Hepatocyte (in vitro differentiated cells): ENCODE results near the gene PPP4R4. TPM values are rescaled to one million over a fixed set of nuclear protein-coding genes. Genes with fewer than 3 reads are reported as not detected.

Experiments used
- DNase-seq: peaks from one replicate; pipeline ENCODE4 v3.0.0-alpha.2; 2016; ENCODE audit warnings: low spot score
- H2AFZ ChIP-seq: fragments of 200-600 bp; sonication (generic); 2 replicates; pipeline ENCODE4 v1.6.0; 2016; ENCODE audit warnings: antibody characterized with exemption, mild to moderate bottlenecking
- H3K27ac ChIP-seq: fragments of 200-600 bp; sonication (generic); 2 replicates; pipeline ENCODE4 v1.5.1; 2016; ENCODE audit warnings: mild to moderate bottlenecking
- H3K27me3 ChIP-seq: fragments of 200-600 bp; sonication (generic); 2 replicates; pipeline ENCODE4 v1.6.1; 2016
- H3K36me3 ChIP-seq: fragments of 200-600 bp; sonication (generic); replicated peaks from 2 replicates; pipeline ENCODE4 v1.5.1; 2016; ENCODE audit warnings: low read depth; ENCODE audit not compliant: insufficient read depth
- H3K4me1 ChIP-seq: fragments of 200-600 bp; sonication (generic); 2 replicates; pipeline ENCODE4 v1.5.1; 2016; ENCODE audit warnings: mild to moderate bottlenecking, moderate library complexity; ENCODE audit not compliant: insufficient read depth
- H3K4me2 ChIP-seq: fragments of 200-600 bp; sonication (generic); 2 replicates; pipeline ENCODE4 v1.6.0; 2016
- H3K4me3 ChIP-seq: fragments of 200-600 bp; sonication (generic); 2 replicates; pipeline ENCODE4 v1.5.1; 2016; ENCODE audit warnings: mild to moderate bottlenecking
- H3K79me2 ChIP-seq: fragments of 200-600 bp; sonication (generic); 2 replicates; pipeline ENCODE4 v1.6.0; 2017; ENCODE audit warnings: mild to moderate bottlenecking
- H3K9me2 ChIP-seq: fragments of 200-600 bp; sonication (generic); replicated peaks from 2 replicates; pipeline ENCODE4 v1.6.0; 2017; ENCODE audit warnings: mild to moderate bottlenecking; ENCODE audit not compliant: insufficient read depth
- H3K9me3 ChIP-seq: fragments of 200-600 bp; sonication (generic); 2 replicates; pipeline ENCODE4 v1.5.1; 2016; ENCODE audit warnings: low read depth, mild to moderate bottlenecking
- H4K20me1 ChIP-seq: fragments of 200-600 bp; sonication (generic); 2 replicates; pipeline ENCODE4 v1.6.0; 2016; ENCODE audit warnings: mild to moderate bottlenecking; ENCODE audit not compliant: insufficient read depth, poor library complexity, severe bottlenecking
- EZH2 ChIP-seq: fragments of 200-600 bp; sonication (generic); IDR thresholded peaks from 2 replicates; pipeline ENCODE4 v1.6.1; 2016; ENCODE audit warnings: antibody characterized with exemption, mild to moderate bottlenecking, borderline replicate concordance
- EZH2phosphoT487 ChIP-seq: fragments of 200-600 bp; sonication (generic); IDR thresholded peaks from one replicate; pipeline ENCODE4 v1.6.1; 2018; ENCODE audit warnings: antibody characterized with exemption, mild to moderate bottlenecking, low read depth, moderate library complexity; ENCODE audit not compliant: unreplicated experiment, severe bottlenecking
- WGBS: methylation state at CpG from one replicate; pipeline ENCODE4 v1.1.6; 2016; ENCODE audit warnings: low lambda C conversion rate; ENCODE audit errors: missing lambda C conversion rate; 5-methylcytosine and 5-hydroxymethylcytosine counted together
- polyA plus RNA-seq: library from polyadenylated mRNA; unstranded; fragments of >200 nt; fragmentation: Nextera tagmentation; extraction: Ambion mirVana; gene quantifications from 2 replicates; pipeline ENCODE4 v1.2.1, GENCODE V29; 2016
- total RNA-seq: library from RNA; depleted of rRNA; stranded (reverse); fragments of >200 nt; gene quantifications from 2 replicates; pipeline ENCODE4 v1.2.3, GENCODE V29; 2014
- TF ChIP-seq, protein P1 (sequence below): fragments of 200-600 bp; sonication (generic); IDR thresholded peaks from 2 replicates; pipeline ENCODE4 v1.5.1; 2016; ENCODE audit warnings: antibody characterized with exemption, mild to moderate bottlenecking; ENCODE audit not compliant: poor library complexity

Gene PPP4R4
- total and polyA plus RNA-seq, 2 experiments from 2014 or later = 1.0 to 3.8 TPM

DNA sequence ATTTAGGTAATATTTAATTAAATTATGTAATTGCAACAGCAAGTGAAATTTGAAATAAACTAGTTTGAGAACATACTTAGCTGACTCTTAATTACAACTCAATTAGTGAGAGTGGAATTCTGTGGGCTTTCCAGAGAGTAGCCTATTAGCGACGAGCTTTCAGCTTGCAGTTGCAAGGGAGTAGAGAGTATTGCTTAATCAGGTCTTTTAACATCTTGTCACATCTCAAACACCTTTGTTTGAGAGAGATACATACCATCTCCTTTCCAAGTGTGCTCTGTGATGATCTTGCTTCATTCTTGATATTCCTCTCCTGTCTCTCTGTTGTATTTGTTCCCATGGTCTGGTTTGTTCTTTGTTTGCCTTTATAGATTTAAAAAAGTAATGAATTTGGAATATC is 7.7 kb downstream of the PPP4R4 start:
- no peak overlapping the region for H2AFZ ChIP-seq
- 85% methylated on average over 2 of the region's 2 CpGs for WGBS
- H4K20me1 ChIP-seq = no peaks in the 10 kb centered on the region
- peaks cover 22% of the 10 kb centered on the region for H3K27me3 ChIP-seq
- H3K36me3 ChIP-seq = no peaks in the 10 kb centered on the region
- H3K27ac ChIP-seq = no peak overlapping the region
- no peaks in the 10 kb centered on the region for H3K9me2 ChIP-seq
- no peaks in the 10 kb centered on the region for H3K4me1 ChIP-seq
- H3K79me2 ChIP-seq = no peaks in the 10 kb centered on the region
- no peak overlapping the region for H3K4me3 ChIP-seq
- TF ChIP-seq EZH2 (no peak), EZH2phosphoT487 (no peak)
- TF ChIP-seq, protein P1, sequence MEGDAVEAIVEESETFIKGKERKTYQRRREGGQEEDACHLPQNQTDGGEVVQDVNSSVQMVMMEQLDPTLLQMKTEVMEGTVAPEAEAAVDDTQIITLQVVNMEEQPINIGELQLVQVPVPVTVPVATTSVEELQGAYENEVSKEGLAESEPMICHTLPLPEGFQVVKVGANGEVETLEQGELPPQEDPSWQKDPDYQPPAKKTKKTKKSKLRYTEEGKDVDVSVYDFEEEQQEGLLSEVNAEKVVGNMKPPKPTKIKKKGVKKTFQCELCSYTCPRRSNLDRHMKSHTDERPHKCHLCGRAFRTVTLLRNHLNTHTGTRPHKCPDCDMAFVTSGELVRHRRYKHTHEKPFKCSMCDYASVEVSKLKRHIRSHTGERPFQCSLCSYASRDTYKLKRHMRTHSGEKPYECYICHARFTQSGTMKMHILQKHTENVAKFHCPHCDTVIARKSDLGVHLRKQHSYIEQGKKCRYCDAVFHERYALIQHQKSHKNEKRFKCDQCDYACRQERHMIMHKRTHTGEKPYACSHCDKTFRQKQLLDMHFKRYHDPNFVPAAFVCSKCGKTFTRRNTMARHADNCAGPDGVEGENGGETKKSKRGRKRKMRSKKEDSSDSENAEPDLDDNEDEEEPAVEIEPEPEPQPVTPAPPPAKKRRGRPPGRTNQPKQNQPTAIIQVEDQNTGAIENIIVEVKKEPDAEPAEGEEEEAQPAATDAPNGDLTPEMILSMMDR = no peak
- H3K4me2 ChIP-seq = no peak overlapping the region
- no peak for DNase-seq
- no peaks in the 10 kb centered on the region for H3K9me3 ChIP-seq

DNA sequence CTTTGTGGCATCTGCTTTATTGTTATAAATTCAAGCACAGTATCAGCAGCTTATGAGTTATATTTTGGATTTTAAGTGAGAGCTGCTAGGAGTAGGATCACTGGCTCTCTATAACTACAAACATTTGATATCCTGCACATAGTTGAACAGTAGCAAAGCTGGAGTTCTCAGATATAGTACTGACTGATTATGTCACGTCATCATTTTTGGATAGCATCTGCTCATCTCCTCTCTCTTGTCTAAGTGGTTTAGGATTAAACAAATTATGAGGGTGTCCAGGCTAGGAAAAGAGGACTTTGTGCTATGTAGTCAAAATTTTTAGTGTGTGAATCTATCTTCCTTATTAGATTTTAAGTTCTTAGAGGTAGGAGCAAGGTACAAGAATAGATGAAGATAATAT is 18.4 kb downstream of the PPP4R4 start:
- 79% methylated on average over 1 of the region's 1 CpG for WGBS
- Histone ChIP-seq H3K9me2 (no peaks in the 10 kb centered on the region), H3K79me2 (no peaks in the 10 kb centered on the region)

DNA sequence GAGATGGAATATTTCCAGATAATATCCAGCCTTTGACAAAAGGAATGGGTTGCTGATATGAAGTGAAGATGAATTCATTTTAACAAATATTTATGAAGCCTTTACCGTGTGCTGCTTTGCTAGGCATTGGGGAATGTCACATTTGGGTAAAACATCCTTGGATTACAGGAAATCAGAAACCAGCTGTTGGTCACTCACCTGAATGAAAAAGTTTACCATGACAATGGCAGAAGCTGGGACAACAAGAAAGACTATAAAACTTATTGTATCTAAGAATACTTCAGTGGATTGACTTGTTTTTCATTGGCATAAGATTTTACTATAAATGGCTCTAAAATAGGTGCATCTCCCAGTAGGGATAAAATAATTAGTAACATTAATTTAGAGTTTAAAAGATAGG is 19.7 kb downstream of the PPP4R4 start:
- no peak for DNase-seq
- Histone ChIP-seq H3K27ac (no peak overlapping the region), H2AFZ (no peak overlapping the region), H3K79me2 (no peaks in the 10 kb centered on the region), H4K20me1 (no peaks in the 10 kb centered on the region), H3K9me2 (no peaks in the 10 kb centered on the region), H3K36me3 (no peaks in the 10 kb centered on the region), H3K27me3 (no peaks in the 10 kb centered on the region), H3K4me2 (no peak overlapping the region), H3K4me1 (no peaks in the 10 kb centered on the region), H3K4me3 (no peak overlapping the region), H3K9me3 (no peaks in the 10 kb centered on the region)
- TF ChIP-seq EZH2phosphoT487 (no peak), EZH2 (no peak)
- TF ChIP-seq, protein P1 = no peak
- 42% methylated on average over 1 of the region's 1 CpG for WGBS

More for the DNA sequence above, 18.4 kb downstream of the PPP4R4 start:
- Histone ChIP-seq H4K20me1 (no peaks in the 10 kb centered on the region), H3K9me3 (no peaks in the 10 kb centered on the region), H3K36me3 (no peaks in the 10 kb centered on the region), H3K4me1 (no peaks in the 10 kb centered on the region), H3K27me3 (peaks cover 5% of the 10 kb centered on the region), H3K4me2 (no peak overlapping the region), H2AFZ (no peak overlapping the region), H3K27ac (no peak overlapping the region), H3K4me3 (no peak overlapping the region)
- TF ChIP-seq EZH2phosphoT487 (no peak), EZH2 (no peak)
- TF ChIP-seq, protein P1 = no peak
- no peak for DNase-seq

GRCh38 chr14:94196057-94196456 is 21.9 kb downstream of the PPP4R4 start:
- no peaks in the 10 kb centered on the region for H3K27me3 ChIP-seq
- no peak overlapping the region for H3K27ac ChIP-seq
- H3K4me2 ChIP-seq = no peak overlapping the region
- no peaks in the 10 kb centered on the region for H3K9me3 ChIP-seq
- no peaks in the 10 kb centered on the region for H3K9me2 ChIP-seq
- no peaks in the 10 kb centered on the region for H4K20me1 ChIP-seq
- H3K4me1 ChIP-seq = no peaks in the 10 kb centered on the region
- 85% methylated on average over 2 of the region's 2 CpGs for WGBS
- TF ChIP-seq EZH2 (no peak), EZH2phosphoT487 (no peak)
- TF ChIP-seq, protein P1 = no peak
- H2AFZ ChIP-seq = no peak overlapping the region
- H3K36me3 ChIP-seq = no peaks in the 10 kb centered on the region
- H3K79me2 ChIP-seq = no peaks in the 10 kb centered on the region
- H3K4me3 ChIP-seq = no peak overlapping the region
- DNase-seq = no peak
